NCI-H2171 treated with DMSO at 0.1 percent for 48 hours (cell line): ENCODE data around the gene DENND5B.
"Not testable (repeated sequence)": the region's sequence is repeated elsewhere in the genome, so short reads cannot be mapped to it uniquely, and the experiment has no call there.

Source experiments
- DNase-seq: peaks from one replicate; lab custom pipeline; 2025; lab: John Stamatoyannopoulos, UW

DENND5B gene

GRCh38 chr12:31590642-31591379 lies at the start of gene DENND5B:
Gene DENND5B (minus strand): TSS chr12:31591136. CDS start chr12:31590832, 304 bp downstream.
- DNase-seq = peak; percentile 57

- DNase-seq = no peak
Observed at GRCh38 chr12:31634620-31635019, 43.7 kb upstream of the DENND5B start.

- DNase-seq = no peak
Observed at GRCh38 chr12:31633464-31633863, 42.5 kb upstream of the DENND5B start.

GRCh38 chr12:31631809-31632208 lies 40.9 kb upstream of the DENND5B start:
- no peak for DNase-seq

- no peak for DNase-seq
Observed at GRCh38 chr12:31631023-31631724, 40.2 kb upstream of the DENND5B start.

- DNase-seq = no peak
Observed at GRCh38 chr12:31629756-31630732, 39.1 kb upstream of the DENND5B start.

GRCh38 chr12:31627456-31628054 lies 36.6 kb upstream of the DENND5B start:
- no peak for DNase-seq

- no peak for DNase-seq
Observed at GRCh38 chr12:31626270-31626995, 35.5 kb upstream of the DENND5B start.

GRCh38 chr12:31622038-31622437 lies 31.1 kb upstream of the DENND5B start:
- DNase-seq = no peak

- DNase-seq = no peak
Observed at GRCh38 chr12:31620311-31620710, 29.4 kb upstream of the DENND5B start.

GRCh38 chr12:31618228-31619025 lies 27.5 kb upstream of the DENND5B start:
- no peak for DNase-seq

GRCh38 chr12:31612819-31613218 lies 21.9 kb upstream of the DENND5B start:
- no peak for DNase-seq

- DNase-seq = not testable (repeated sequence)
Observed at GRCh38 chr12:31608299-31608698, 17.4 kb upstream of the DENND5B start.

GRCh38 chr12:31605531-31605930 lies 14.6 kb upstream of the DENND5B start:
- no peak for DNase-seq

- no peak for DNase-seq
Observed at GRCh38 chr12:31603546-31604009, 12.6 kb upstream of the DENND5B start.

GRCh38 chr12:31600750-31601149 lies 9.8 kb upstream of the DENND5B start:
- no peak for DNase-seq

GRCh38 chr12:31600252-31600651 lies 9.3 kb upstream of the DENND5B start:
- no peak for DNase-seq

- no peak for DNase-seq
Observed at GRCh38 chr12:31599053-31599452, 8.1 kb upstream of the DENND5B start.

GRCh38 chr12:31597066-31597465 lies 6.1 kb upstream of the DENND5B start:
- no peak for DNase-seq

GRCh38 chr12:31594681-31595080 lies 3.7 kb upstream of the DENND5B start:
- DNase-seq = no peak
